Fibroblast of the aortic adventitia (primary cell): ENCODE data around the gene PRKG2. TPM values are rescaled to one million over a fixed set of nuclear protein-coding genes. Genes with fewer than 3 reads are reported as not detected.

Experiments
- DNase-seq: peaks from one replicate; pipeline ENCODE4 v3.0.0-alpha.2; 2010; ENCODE audit warnings: low read depth
- H3K4me3 ChIP-seq: 2 replicates; pipeline ENCODE4 v1.5.1; 2011; ENCODE audit warnings: low read depth, mild to moderate bottlenecking, control low read depth, low read length, moderate library complexity
- CTCF ChIP-seq: IDR thresholded peaks from 2 replicates; pipeline ENCODE4 v1.5.1; 2011; ENCODE audit warnings: mild to moderate bottlenecking, low read length, control low read depth, inconsistent platforms; ENCODE audit not compliant: insufficient read depth
- total RNA-seq: library from RNA; depleted of rRNA; stranded (reverse); fragments of >200 nt; gene quantifications from 2 replicates; pipeline ENCODE4 v1.2.3, GENCODE V29; 2012; ENCODE audit warnings: low replicate concordance

PRKG2 gene
- total RNA-seq, 1 donor = 7.8 TPM

- TF ChIP-seq CTCF = no peak
Measured at GRCh38 chr4:81042578-81043365, 172.2 kb downstream of the PRKG2 start.

DNA sequence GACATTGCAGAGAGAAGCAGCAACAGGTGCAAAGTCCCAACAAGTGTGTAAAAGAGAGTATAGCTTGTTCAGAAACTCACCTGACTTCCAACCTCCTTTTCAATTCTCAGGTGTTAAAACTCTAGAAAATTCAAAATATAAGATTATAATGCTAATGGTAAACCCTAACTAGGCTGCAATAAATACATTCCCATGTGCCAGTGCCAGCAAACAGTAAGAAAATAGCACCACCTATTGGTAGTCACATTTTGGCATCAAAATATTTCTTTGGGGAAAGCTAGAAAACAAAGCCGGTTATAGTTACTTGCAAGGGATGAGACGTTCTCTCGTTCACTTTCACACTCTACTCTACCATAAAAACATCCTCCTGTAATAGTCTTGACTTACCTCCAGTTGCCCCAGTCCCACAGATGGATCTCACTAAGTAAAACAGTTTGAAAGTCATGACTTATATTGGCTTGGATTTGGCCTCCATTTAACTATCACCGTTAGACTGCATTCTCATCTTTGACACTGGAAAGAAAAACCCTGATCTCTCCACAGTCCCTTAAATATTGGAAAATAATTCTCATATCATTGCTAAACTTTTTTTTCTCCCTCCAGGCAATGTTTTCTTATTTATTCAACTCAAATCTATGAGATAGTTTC lies 174.9 kb downstream of the PRKG2 start:
- no peak overlapping the region for H3K4me3 ChIP-seq
- peak; percentile 76 for TF ChIP-seq CTCF
- peak; percentile 63 for DNase-seq

More at GRCh38 chr4:81042578-81043365, 172.2 kb downstream of the PRKG2 start:
- H3K4me3 ChIP-seq = no peak overlapping the region
- DNase-seq = no peak

- DNase-seq = peak; percentile 11
- no peak for TF ChIP-seq CTCF
- H3K4me3 ChIP-seq = no peak overlapping the region
Measured at GRCh38 chr4:81039351-81039972, 175.6 kb downstream of the PRKG2 start.

GRCh38 chr4:81038636-81039350 lies 176.2 kb downstream of the PRKG2 start:
- DNase-seq = no peak
- H3K4me3 ChIP-seq = no peak overlapping the region
- no peak for TF ChIP-seq CTCF

Other genes with a start within 250 kb of the PRKG2 start
- gene BMP3, start 184.5 kb downstream of the PRKG2 start, total RNA-seq = 0.18 TPM in 1 of 2 replicates, not detected in the other